GM19238 (cell line): Measurements from ENCODE around the gene C1QTNF9.
"Not testable (repeated sequence)": the region's sequence is repeated elsewhere in the genome, so short reads cannot be mapped to it uniquely, and the experiment has no call there.

ENCODE experiments used
- DNase-seq: peaks from one replicate; pipeline ENCODE4 v3.0.0; 2011; ENCODE audit warnings: low spot score; ENCODE audit not compliant: insufficient read length

Gene C1QTNF9

GRCh38 chr13:24361113-24361512, 51.7 kb downstream of the C1QTNF9 start:
- DNase-seq = no peak

- no peak for DNase-seq
Observed at GRCh38 chr13:24361852-24362366, 52.5 kb downstream of the C1QTNF9 start.

- DNase-seq = no peak
Observed at GRCh38 chr13:24362435-24362952, 53.1 kb downstream of the C1QTNF9 start.

DNA sequence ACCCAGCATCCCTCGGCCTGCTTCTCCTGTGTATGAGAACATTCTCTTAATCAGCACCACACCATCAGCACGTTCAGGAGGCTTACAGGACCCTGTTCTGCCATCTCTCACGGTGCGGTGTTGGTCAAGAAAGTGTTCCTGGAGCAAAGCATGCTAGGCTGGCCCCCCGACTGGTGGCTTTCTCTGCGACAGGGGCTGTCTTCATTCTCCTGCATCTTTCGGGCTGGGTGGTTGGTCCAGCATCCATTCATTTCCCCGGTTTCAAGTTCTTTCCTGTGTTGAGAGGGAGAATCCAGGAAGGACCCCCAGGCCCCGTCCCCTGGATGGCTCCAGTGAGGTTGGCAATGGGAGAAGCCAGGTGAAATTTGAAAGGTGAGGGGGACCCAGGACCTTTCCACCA, 55.8 kb downstream of the C1QTNF9 start:
- DNase-seq = no peak

GRCh38 chr13:24366315-24366714, 56.9 kb downstream of the C1QTNF9 start:
- not testable (repeated sequence) for DNase-seq

DNA sequence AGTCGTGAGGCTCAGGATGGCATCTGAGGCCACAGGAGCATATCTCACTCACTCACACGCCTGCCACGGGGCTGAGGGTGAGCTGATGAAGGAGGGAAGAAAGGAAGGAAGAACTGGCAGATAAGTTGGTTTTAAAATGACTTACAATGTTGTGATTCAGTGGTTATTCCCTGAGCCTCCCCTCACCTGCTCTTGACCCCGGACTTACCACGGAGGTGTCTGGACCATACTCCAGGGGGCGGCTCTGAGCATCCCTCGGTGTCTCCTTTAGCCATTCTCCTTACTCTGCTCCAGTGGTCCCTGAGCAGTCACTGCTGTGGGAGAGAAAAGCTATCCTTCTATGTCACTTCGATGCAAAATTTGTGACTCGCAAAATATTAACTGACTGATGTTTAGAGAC, 61.9 kb downstream of the C1QTNF9 start:
- not testable (repeated sequence) for DNase-seq
